PC-9 (cell line): Measurements from ENCODE around the gene LNX1. TPM values are rescaled to one million over a fixed set of nuclear protein-coding genes. Genes with fewer than 3 reads are reported as not detected.
A peak's percentile ranks its signal among the peaks of the same experiment; 100 is the strongest.

Source experiments
- BruUV-seq: library from RNA; stranded (reverse); fragments of 400-500 nt; replicated peaks from 2 replicates; lab custom pipeline; 2021; lab: Mats Ljungman, UMichigan
- CTCF ChIA-PET: fragments of 300-600 bp; sonication (Branson Sonifier 250); formaldehyde crosslinking; loops from one replicate; lab custom pipeline; 2022; ENCODE audit warnings: antibody characterized with exemption; lab: Charles Lee
- POLR2A ChIA-PET: fragments of 300-600 bp; sonication (Branson Sonifier 250); formaldehyde crosslinking; loops from one replicate; lab custom pipeline; 2022; ENCODE audit warnings: antibody characterized with exemption; ENCODE audit not compliant: unreplicated experiment; lab: Charles Lee
- DNase-seq, 2 experiments: peaks; one replicate each; pipeline versions ENCODE4 v3.0.0 to v3.0.0-alpha.2; 2015 to 2022; ENCODE audit warnings: mixed read lengths in 1 of 2
- H2AFZ ChIP-seq: fragments of 200-600 bp; sonication (generic); 2 replicates; pipeline ENCODE4 v1.8.1; 2017; ENCODE audit warnings: antibody characterized with exemption
- H3F3A ChIP-seq: fragments of 200-600 bp; sonication (generic); 2 replicates; pipeline ENCODE4 v1.8.1; 2017; ENCODE audit warnings: antibody characterized with exemption, mild to moderate bottlenecking, low read depth; ENCODE audit not compliant: insufficient read depth
- H3K27ac ChIP-seq: fragments of 200-600 bp; sonication (generic); 2 replicates; pipeline ENCODE4 v1.6.1; 2016; ENCODE audit warnings: mixed run types
- H3K27me3 ChIP-seq: fragments of 200-600 bp; sonication (generic); 2 replicates; pipeline ENCODE4 v1.6.1; 2016; ENCODE audit warnings: low read depth, mixed run types; ENCODE audit not compliant: insufficient read depth
- H3K36me3 ChIP-seq: fragments of 200-600 bp; sonication (generic); 2 replicates; pipeline ENCODE4 v1.6.1; 2016; ENCODE audit warnings: low read depth, mixed run types
- H3K4me1 ChIP-seq: fragments of 200-600 bp; sonication (generic); replicated peaks from 2 replicates; pipeline ENCODE4 v1.6.1; 2016; ENCODE audit warnings: mixed run types; ENCODE audit not compliant: insufficient read depth
- H3K4me2 ChIP-seq: fragments of 200-600 bp; sonication (generic); 2 replicates; pipeline ENCODE4 v1.6.1; 2017; ENCODE audit warnings: mixed run types
- H3K4me3 ChIP-seq: fragments of 200-600 bp; sonication (generic); 2 replicates; pipeline ENCODE4 v1.6.1; 2016; ENCODE audit warnings: mixed run types
- H3K79me2 ChIP-seq: fragments of 200-600 bp; sonication (generic); 2 replicates; pipeline ENCODE4 v1.6.1; 2017; ENCODE audit warnings: low read depth, mixed run types
- H3K9me2 ChIP-seq: fragments of 200-600 bp; sonication (generic); 2 replicates; pipeline ENCODE4 v1.8.1; 2017; ENCODE audit warnings: mild to moderate bottlenecking; ENCODE audit not compliant: insufficient read depth
- H3K9me3 ChIP-seq: fragments of 200-600 bp; sonication (generic); 2 replicates; pipeline ENCODE4 v1.8.1; 2016; ENCODE audit warnings: low read depth; ENCODE audit not compliant: insufficient read depth
- H4K20me1 ChIP-seq: fragments of 200-600 bp; sonication (generic); 2 replicates; pipeline ENCODE4 v1.8.1; 2017; ENCODE audit not compliant: insufficient read depth
- EZH2 ChIP-seq: fragments of 200-600 bp; sonication (generic); IDR thresholded peaks from 2 replicates; pipeline ENCODE4 v1.8.0; 2017; ENCODE audit warnings: antibody characterized with exemption, low read depth
- intact Hi-C: fragments of 100-400 bp; cut with micrococcal nuclease; formaldehyde crosslinking; loops from one replicate; pipeline ENCODE4 v1.10.0; 2022; ENCODE audit not compliant: unreplicated experiment
- total RNA-seq: library from RNA; stranded (reverse); gene quantifications from 2 replicates; pipeline ENCODE4 v1.2.3, GENCODE V29; 2021
- TF ChIP-seq, protein P1 (sequence below): fragments of 200-600 bp; sonication (generic); conservative IDR thresholded peaks from 2 replicates; pipeline ENCODE4 v1.6.1; 2017; ENCODE audit warnings: mixed run types, antibody characterized with exemption, mild to moderate bottlenecking, moderate library complexity

Gene LNX1
- total RNA-seq, 1 experiment from 2014 or later, result 3.4 TPM

DNA sequence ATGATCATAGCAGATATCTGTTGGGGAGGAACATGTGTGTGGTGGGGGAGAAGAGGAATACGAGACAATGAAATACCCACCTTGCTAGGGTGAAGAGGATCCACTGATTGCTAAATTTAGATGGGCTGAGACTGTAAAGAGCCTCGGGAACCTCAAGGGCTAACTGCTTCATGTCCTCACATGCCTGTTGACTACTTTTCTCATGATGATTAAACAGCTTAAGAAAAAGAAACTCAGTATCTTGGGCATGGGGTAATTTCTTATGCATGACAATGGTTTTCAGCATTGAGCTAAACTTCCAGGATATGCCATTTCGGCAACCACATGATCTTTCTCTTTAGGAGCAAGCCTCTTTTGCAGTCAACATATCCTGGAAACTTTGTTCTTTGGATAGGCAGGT lies 3.9 kb upstream of the LNX1 start:
- Histone ChIP-seq H3K4me3 (no peak overlapping the region), H3K9me2 (no peaks in the 10 kb centered on the region), H3K27ac (no peak overlapping the region), H2AFZ (no peak overlapping the region), H3K4me1 (peaks cover 32% of the 10 kb centered on the region), H3K4me2 (no peak overlapping the region), H3K9me3 (no peaks in the 10 kb centered on the region; the same call in 1 of the 2 replicates), H4K20me1 (no peaks in the 10 kb centered on the region), H3K79me2 (no peaks in the 10 kb centered on the region), H3F3A (peaks cover 14% of the 10 kb centered on the region; the same call in 1 of the 2 replicates), H3K27me3 (no peaks in the 10 kb centered on the region), H3K36me3 (no peaks in the 10 kb centered on the region)
- DNase-seq, result no peak
- intact Hi-C loops, result no loop called here
- BruUV-seq, result no TSS peak
- no peak for TF ChIP-seq EZH2
- TF ChIP-seq, protein P1, sequence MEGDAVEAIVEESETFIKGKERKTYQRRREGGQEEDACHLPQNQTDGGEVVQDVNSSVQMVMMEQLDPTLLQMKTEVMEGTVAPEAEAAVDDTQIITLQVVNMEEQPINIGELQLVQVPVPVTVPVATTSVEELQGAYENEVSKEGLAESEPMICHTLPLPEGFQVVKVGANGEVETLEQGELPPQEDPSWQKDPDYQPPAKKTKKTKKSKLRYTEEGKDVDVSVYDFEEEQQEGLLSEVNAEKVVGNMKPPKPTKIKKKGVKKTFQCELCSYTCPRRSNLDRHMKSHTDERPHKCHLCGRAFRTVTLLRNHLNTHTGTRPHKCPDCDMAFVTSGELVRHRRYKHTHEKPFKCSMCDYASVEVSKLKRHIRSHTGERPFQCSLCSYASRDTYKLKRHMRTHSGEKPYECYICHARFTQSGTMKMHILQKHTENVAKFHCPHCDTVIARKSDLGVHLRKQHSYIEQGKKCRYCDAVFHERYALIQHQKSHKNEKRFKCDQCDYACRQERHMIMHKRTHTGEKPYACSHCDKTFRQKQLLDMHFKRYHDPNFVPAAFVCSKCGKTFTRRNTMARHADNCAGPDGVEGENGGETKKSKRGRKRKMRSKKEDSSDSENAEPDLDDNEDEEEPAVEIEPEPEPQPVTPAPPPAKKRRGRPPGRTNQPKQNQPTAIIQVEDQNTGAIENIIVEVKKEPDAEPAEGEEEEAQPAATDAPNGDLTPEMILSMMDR, result no peak
- POLR2A ChIA-PET, result no interaction called here
- CTCF ChIA-PET, result no interaction called here

DNA sequence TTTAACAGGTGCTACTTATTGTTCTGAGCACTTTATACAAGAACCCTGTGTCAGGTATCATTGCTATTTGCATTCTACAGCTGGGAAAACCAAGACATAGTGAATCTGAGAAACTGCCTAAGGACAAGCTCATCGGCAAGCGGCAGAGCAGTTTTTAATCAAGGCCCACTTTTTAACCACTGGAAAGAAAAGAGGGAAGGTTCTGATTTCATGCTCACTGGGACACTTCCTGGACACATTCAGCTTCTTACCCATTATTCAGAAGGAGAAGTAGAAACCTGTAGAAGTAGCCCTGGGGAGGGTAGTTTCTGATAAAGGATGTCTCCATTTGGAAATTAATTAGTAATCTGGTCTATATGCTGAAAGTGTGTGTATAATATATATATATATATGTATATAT lies 2.5 kb upstream of the LNX1 start:
- TF ChIP-seq, protein P1, result no peak
- no peak for TF ChIP-seq EZH2
- Histone ChIP-seq H3K36me3 (no peaks in the 10 kb centered on the region), H3K79me2 (no peaks in the 10 kb centered on the region), H3K9me2 (no peaks in the 10 kb centered on the region), H4K20me1 (no peaks in the 10 kb centered on the region), H2AFZ (no peak overlapping the region; the same call in 1 of the 2 replicates), H3K9me3 (no peaks in the 10 kb centered on the region; the same call in 1 of the 2 replicates), H3K27me3 (no peaks in the 10 kb centered on the region), H3K4me1 (peaks cover 27% of the 10 kb centered on the region), H3K27ac (peak overlapping the region; percentile 62), H3K4me3 (peak overlapping the region; percentile 58; the same call in 1 of the 2 replicates), H3F3A (peaks cover 14% of the 10 kb centered on the region; the same call in 1 of the 2 replicates), H3K4me2 (peak overlapping the region; percentile 74)
- no TSS peak for BruUV-seq
- DNase-seq, result no peak
- CTCF ChIA-PET, result no interaction called here
- intact Hi-C loops, result loop anchor here (5.0 kb wide), 1 partner anchor 226 kb away; the partner anchor contains the start of gene SCFD2
- POLR2A ChIA-PET, result interaction anchor here (0.8 kb wide), 1 partner anchor 38 kb away, joined by 11 read pairs; no protein-coding TSS in a partner anchor

DNA sequence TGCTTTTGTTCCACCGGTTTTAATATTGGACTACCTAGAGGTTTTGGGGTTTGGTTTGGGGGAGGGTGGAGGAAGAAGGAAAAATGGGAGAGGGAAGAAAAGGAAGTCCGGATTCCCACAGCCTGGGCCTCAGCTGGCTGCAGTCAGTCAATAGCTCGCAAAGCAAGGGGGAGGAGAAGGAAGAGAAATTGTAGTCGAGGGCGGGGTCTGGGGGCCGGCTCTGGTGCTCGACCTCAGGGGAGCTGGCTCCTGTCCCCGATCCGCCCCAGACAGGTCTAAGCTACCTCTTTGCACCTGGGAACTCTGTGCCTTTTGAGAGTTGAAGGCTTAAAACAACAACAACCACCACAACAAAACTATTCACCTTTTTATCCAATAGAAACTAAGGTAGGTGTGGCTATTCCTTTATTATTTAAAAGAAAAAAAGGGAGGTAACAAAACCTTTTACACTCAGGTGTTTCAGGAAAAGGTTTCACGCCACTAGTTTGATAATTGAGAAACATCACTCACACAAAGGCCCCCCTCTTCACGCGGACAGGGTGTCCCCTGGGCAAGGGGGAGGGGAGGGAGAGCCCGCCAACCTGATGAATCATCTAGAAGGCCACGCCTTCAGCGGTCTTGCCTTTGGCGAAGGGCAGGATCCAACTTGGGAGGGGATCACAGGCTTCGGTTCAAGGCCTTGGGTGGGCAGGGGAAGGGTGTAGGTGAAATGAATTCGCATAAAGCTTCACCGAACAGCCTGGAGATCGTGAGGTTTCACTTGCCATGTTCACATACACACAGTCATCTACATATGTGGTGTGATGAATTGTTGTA lies 1.6 kb upstream of the LNX1 start:
- Histone ChIP-seq H2AFZ (peak overlapping the region; percentile 79), H3K36me3 (no peaks in the 10 kb centered on the region), H3F3A (peaks cover 14% of the 10 kb centered on the region; the same call in 1 of the 2 replicates), H3K27ac (peak overlapping the region; percentile 62), H3K9me2 (no peaks in the 10 kb centered on the region), H3K4me2 (peak overlapping the region; percentile 74), H4K20me1 (no peaks in the 10 kb centered on the region), H3K4me3 (peak overlapping the region; percentile 58; the same call in 1 of the 2 replicates), H3K4me1 (peaks cover 27% of the 10 kb centered on the region), H3K27me3 (no peaks in the 10 kb centered on the region), H3K9me3 (no peaks in the 10 kb centered on the region), H3K79me2 (no peaks in the 10 kb centered on the region)
- intact Hi-C loops, result loop anchor here (5.0 kb wide), 1 partner anchor 226 kb away; the partner anchor contains the start of gene SCFD2
- POLR2A ChIA-PET, result interaction anchor here (0.8 kb wide), 1 partner anchor 39 kb away, joined by 11 read pairs; no protein-coding TSS in a partner anchor
- no peak for TF ChIP-seq EZH2
- TF ChIP-seq, protein P1, result no peak
- BruUV-seq, result TSS peak; percentile 50
- DNase-seq, result peak; percentile 69 to 77
- CTCF ChIA-PET, result no interaction called here
